GM12875 (cell line): ENCODE results near the gene LNX2.

ENCODE experiments used
- H3K4me3 ChIP-seq: one replicate; pipeline ENCODE4 v1.5.1; 2011; ENCODE audit warnings: low read depth, low read length, control low read depth
- TF ChIP-seq, protein P1 (sequence below): IDR thresholded peaks from 2 replicates; pipeline ENCODE4 v1.5.1; 2011; ENCODE audit warnings: low read depth, mild to moderate bottlenecking, control low read depth, inconsistent platforms, low read length, moderate library complexity, borderline replicate concordance; ENCODE audit not compliant: insufficient read depth

Gene LNX2

GRCh38 chr13:27654059-27654458 is 33.7 kb upstream of the LNX2 start:
- no peak overlapping the region for H3K4me3 ChIP-seq
- TF ChIP-seq, protein P1, sequence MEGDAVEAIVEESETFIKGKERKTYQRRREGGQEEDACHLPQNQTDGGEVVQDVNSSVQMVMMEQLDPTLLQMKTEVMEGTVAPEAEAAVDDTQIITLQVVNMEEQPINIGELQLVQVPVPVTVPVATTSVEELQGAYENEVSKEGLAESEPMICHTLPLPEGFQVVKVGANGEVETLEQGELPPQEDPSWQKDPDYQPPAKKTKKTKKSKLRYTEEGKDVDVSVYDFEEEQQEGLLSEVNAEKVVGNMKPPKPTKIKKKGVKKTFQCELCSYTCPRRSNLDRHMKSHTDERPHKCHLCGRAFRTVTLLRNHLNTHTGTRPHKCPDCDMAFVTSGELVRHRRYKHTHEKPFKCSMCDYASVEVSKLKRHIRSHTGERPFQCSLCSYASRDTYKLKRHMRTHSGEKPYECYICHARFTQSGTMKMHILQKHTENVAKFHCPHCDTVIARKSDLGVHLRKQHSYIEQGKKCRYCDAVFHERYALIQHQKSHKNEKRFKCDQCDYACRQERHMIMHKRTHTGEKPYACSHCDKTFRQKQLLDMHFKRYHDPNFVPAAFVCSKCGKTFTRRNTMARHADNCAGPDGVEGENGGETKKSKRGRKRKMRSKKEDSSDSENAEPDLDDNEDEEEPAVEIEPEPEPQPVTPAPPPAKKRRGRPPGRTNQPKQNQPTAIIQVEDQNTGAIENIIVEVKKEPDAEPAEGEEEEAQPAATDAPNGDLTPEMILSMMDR = no peak

DNA sequence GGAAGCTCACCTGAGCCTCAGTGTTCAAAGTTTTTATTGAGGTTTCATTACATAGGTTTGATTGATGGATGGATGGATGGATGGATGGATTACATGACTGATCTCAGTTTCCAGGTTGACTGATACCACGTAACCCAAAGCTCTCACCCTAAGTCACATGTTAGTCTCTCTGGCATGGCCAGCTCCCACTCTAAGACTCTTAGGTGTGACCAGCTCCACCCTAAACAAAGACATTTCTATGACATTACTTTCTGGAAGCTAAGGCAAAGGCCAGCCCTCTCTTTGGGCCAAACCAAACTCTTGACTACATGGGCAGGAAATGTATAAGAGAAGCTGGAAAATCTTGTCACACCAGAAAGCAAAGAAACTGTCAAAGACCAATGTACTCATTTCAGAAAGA is 30.0 kb upstream of the LNX2 start:
- TF ChIP-seq, protein P1 = no peak
- H3K4me3 ChIP-seq = no peak overlapping the region

DNA sequence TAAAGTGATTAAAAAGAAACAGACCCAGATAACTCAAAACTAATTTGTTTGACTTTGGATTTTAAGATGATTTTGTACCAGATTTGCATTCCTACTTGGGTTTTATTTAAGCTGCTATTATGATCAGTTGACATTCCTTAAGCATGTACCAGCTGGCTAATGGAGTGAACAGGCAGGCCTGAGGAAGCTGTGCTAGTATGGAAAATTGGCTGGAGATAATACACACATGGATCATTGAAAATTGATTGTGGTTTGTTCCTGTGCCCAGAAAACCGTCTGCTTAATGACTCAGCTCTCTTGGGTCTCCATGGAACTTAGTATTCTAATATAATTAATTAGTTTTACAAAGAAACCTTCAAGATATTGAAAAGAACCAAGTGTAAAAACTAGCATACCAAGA is 24.0 kb upstream of the LNX2 start:
- TF ChIP-seq, protein P1 = no peak
- no peak overlapping the region for H3K4me3 ChIP-seq

GRCh38 chr13:27643334-27644132 is 23.2 kb upstream of the LNX2 start:
- TF ChIP-seq, protein P1 = no peak
- H3K4me3 ChIP-seq = no peak overlapping the region

- H3K4me3 ChIP-seq = no peak overlapping the region
- TF ChIP-seq, protein P1 = no peak
Measured at GRCh38 chr13:27641711-27642502, 21.6 kb upstream of the LNX2 start.

- no peak overlapping the region for H3K4me3 ChIP-seq
- TF ChIP-seq, protein P1 = no peak
Measured at GRCh38 chr13:27639186-27639585, 18.9 kb upstream of the LNX2 start.

DNA sequence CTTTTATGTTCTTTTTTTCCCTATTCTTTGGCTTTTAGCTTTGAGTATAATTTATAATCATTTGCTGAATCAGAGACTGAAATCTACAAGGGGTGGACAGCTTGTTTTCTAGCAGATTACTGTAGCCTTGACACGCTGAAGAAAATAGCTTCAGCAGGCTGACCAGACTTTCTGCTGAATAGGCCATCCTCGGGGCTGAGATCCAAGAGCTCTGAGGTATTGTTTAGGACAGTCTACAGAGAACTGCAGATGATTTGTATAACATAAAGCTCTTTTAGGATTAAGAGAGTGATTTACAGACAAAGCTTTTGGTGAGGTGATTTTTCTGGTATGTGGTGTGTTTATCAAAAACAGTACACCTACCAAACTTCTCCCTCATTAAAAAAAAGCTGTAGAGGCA is 18.2 kb upstream of the LNX2 start:
- no peak overlapping the region for H3K4me3 ChIP-seq
- TF ChIP-seq, protein P1 = no peak
